ENCODE results near the gene UCK2.

DNA sequence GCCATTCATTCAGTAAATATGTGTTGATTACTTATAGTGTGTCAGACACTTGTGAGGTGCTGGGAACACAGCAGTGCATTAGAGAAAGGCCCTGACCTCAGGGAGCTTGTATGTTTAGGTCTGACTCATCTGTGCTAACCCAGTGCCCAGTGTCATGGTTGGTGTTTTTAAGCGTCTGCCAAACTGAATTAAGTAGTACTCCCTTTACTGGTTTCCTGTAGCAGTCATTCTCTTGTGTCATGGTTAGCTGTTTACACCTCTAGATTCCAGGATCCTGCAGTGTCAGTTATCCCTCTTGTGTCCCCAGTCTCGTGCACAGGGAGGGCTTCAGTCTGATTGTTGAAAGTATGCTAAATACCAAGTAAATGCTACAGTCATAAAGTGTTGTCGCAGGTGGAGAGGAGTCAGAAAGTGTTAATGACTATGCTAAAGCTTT is 14.2 kb downstream of the UCK2 start:
- no peak for TF ChIP-seq POLR2AphosphoS5 (IDR thresholded peaks at IDR 0.05; ENCODE audit: low read depth)
- TF ChIP-seq CREB1 (CRISPR knock-in tag; IDR thresholded peaks at IDR 0.05; ENCODE audit: low read depth), result no peak
- no peak for TF ChIP-seq EZH2phosphoT487 (IDR thresholded peaks at IDR 0.05; ENCODE audit: unreplicated experiment)
- TF ChIP-seq CTCF (conservative IDR thresholded peaks at IDR 0.05; ENCODE audit: low read depth in 2 of 2), result no peak
- TF ChIP-seq EZH2 (IDR thresholded peaks at IDR 0.05; ENCODE audit: low read depth, unreplicated experiment), result no peak
- TF ChIP-seq, protein P1, sequence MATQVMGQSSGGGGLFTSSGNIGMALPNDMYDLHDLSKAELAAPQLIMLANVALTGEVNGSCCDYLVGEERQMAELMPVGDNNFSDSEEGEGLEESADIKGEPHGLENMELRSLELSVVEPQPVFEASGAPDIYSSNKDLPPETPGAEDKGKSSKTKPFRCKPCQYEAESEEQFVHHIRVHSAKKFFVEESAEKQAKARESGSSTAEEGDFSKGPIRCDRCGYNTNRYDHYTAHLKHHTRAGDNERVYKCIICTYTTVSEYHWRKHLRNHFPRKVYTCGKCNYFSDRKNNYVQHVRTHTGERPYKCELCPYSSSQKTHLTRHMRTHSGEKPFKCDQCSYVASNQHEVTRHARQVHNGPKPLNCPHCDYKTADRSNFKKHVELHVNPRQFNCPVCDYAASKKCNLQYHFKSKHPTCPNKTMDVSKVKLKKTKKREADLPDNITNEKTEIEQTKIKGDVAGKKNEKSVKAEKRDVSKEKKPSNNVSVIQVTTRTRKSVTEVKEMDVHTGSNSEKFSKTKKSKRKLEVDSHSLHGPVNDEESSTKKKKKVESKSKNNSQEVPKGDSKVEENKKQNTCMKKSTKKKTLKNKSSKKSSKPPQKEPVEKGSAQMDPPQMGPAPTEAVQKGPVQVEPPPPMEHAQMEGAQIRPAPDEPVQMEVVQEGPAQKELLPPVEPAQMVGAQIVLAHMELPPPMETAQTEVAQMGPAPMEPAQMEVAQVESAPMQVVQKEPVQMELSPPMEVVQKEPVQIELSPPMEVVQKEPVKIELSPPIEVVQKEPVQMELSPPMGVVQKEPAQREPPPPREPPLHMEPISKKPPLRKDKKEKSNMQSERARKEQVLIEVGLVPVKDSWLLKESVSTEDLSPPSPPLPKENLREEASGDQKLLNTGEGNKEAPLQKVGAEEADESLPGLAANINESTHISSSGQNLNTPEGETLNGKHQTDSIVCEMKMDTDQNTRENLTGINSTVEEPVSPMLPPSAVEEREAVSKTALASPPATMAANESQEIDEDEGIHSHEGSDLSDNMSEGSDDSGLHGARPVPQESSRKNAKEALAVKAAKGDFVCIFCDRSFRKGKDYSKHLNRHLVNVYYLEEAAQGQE (IDR thresholded peaks at IDR 0.05; ENCODE audit: unreplicated experiment), result no peak
- TF ChIP-seq NANOG (IDR thresholded peaks at IDR 0.05; ENCODE audit: borderline replicate concordance), result no peak
